NB4 (cell line): ENCODE results near the gene KCNAB1.

ENCODE experiments used
- DNase-seq: peaks from one replicate; pipeline ENCODE4 v3.0.0; 2010; ENCODE audit warnings: low read depth
- H3K4me3 ChIP-seq: one replicate; pipeline ENCODE4 v1.5.1; 2011; ENCODE audit warnings: mild to moderate bottlenecking, low read depth, low read length, moderate library complexity
- MYC ChIP-seq: IDR thresholded peaks from 2 replicates; pipeline ENCODE4 v1.6.1; 2011; ENCODE audit warnings: low read depth, low read length
- POLR2A ChIP-seq: IDR thresholded peaks from 2 replicates; pipeline ENCODE4 v1.6.1; 2011; ENCODE audit warnings: mild to moderate bottlenecking; ENCODE audit not compliant: insufficient read length; ENCODE audit errors: extremely low read depth
- TF ChIP-seq, protein P1 (sequence below): IDR thresholded peaks from one replicate; pipeline ENCODE4 v1.5.1; 2012; ENCODE audit warnings: low read depth, low read length
- TF ChIP-seq, protein P2 (sequence below): IDR thresholded peaks from 2 replicates; pipeline ENCODE4 v1.6.1; 2011; ENCODE audit warnings: low read depth, low read length

Gene KCNAB1

DNA sequence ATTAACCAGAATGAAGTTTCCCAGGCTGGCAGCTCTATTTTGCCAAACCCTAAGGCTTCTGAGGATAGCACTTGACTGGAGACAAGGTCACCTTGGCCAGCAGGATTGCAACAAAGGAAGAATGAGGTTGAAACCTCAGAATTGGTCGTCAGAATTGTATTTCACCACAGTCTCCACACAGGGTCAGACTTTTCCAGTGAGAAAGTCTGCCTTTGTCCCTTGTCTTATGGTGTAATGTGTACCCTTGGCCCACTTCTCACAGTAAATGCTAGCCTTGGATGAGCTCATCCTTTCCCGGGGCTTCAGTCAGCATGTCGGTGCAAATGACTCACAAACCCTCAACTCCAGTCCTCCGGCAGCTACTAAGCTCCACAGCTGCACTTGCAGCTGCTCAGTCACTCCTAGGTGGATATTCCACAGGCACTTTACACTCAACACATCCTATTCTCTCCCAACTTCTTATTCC lies 414.8 kb downstream of the KCNAB1 start:
- peak; percentile 82 for DNase-seq
- TF ChIP-seq, protein P1, sequence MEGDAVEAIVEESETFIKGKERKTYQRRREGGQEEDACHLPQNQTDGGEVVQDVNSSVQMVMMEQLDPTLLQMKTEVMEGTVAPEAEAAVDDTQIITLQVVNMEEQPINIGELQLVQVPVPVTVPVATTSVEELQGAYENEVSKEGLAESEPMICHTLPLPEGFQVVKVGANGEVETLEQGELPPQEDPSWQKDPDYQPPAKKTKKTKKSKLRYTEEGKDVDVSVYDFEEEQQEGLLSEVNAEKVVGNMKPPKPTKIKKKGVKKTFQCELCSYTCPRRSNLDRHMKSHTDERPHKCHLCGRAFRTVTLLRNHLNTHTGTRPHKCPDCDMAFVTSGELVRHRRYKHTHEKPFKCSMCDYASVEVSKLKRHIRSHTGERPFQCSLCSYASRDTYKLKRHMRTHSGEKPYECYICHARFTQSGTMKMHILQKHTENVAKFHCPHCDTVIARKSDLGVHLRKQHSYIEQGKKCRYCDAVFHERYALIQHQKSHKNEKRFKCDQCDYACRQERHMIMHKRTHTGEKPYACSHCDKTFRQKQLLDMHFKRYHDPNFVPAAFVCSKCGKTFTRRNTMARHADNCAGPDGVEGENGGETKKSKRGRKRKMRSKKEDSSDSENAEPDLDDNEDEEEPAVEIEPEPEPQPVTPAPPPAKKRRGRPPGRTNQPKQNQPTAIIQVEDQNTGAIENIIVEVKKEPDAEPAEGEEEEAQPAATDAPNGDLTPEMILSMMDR, result peak; percentile 23
- TF ChIP-seq, protein P2, sequence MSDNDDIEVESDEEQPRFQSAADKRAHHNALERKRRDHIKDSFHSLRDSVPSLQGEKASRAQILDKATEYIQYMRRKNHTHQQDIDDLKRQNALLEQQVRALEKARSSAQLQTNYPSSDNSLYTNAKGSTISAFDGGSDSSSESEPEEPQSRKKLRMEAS, result no peak
- H3K4me3 ChIP-seq, result no peak overlapping the region

DNA sequence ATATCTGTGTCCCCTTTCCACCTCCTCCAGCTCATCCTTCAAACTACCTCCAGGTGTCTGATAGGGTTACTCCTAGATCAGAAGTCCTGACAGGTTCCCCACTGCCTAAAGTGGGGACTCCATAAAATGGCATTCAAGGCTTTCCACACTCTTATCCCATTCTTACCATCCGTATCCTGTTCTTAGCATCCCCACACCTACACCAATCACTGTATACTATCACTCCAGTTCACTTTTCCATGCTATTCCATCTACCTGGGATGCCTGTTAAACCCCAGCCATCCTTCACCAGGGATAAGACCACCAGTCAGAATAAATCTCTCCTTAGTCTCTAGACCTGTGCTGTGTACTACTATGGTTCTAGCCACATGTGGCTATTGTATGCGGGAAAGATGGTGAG lies 415.4 kb downstream of the KCNAB1 start:
- no peak overlapping the region for H3K4me3 ChIP-seq
- DNase-seq, result no peak
- TF ChIP-seq, protein P1, result no peak
- TF ChIP-seq, protein P2, result no peak
- TF ChIP-seq POLR2A (no peak), MYC (no peak)

DNA sequence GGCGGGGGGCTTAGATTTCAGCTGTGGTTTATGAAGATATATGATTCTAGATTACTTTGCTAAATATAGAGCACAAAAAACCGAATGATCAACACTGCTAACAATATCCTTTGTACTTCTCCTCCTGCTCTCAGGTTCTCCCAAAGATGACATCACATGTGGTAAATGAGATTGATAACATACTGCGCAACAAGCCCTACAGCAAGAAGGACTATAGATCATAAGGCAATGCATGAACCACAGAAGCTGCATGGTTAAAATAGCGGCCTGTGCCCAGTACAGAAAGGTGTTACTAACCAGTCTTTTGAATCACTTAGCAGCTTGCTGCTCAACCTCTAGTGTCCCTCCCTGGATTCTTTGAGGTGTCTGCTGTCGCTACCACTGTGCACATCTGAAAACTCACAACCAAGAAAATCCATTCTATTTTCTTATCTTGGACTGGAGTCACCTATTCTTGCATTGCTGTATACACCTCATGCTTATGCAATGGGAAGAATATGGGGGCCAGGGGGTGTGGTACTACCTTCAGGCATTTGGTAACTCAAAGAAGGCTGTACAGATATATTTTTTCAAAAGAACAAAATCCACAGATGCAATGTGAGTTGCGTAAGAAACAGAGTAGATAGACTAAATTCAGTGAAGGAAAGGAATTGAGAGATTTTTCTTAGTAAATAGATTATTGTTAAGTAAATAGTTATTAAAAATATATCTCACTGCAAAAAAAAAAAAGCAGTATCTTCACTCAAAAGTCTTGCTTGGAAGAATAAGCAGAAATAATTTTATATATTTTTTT lies 416.3 kb downstream of the KCNAB1 start:
- no peak for DNase-seq
- TF ChIP-seq, protein P1, result no peak
- TF ChIP-seq POLR2A, result no peak
- TF ChIP-seq, protein P2, result no peak
- TF ChIP-seq MYC, result no peak
- no peak overlapping the region for H3K4me3 ChIP-seq

DNA sequence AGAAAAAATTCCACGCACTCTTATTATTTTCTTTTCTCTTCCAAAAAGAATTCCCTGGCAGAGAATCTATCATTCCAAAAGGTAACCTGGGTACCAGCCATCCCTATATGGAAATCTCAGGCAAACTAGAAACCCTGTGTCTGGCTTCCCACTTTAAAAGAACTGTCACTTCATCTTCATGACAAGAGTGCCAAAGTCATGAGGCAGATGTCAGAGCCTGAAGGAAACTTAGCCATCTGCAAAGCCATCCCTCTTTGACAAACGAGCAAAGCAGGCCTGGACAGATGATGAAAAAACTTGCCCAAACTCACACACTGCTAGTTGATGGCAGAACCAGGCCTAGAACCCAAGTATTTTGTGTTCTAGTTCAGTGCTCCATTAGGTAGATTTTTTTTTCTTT lies 418.7 kb downstream of the KCNAB1 start:
- no peak overlapping the region for H3K4me3 ChIP-seq
- no peak for DNase-seq
- no peak for TF ChIP-seq POLR2A
- TF ChIP-seq, protein P1, result no peak

DNA sequence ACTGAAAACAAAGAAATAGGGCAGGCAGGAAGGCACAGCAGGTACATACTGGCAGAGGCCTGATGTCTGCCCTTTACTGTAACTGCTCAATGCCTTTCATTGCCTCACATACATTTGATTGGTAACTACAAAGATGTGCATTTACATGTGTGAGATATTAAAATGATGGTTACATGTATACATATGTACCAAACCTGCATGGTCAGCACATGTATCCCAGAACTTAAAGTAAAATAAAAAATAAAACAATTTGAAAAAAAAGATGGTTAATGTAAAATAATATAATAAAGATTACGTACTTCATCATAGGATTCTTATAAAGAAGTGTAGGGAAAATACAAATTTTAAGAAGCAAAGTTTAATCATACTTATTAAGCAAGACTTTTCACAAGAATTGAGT lies 419.4 kb downstream of the KCNAB1 start:
- H3K4me3 ChIP-seq, result no peak overlapping the region
- no peak for DNase-seq
- TF ChIP-seq POLR2A, result no peak
- TF ChIP-seq, protein P1, result no peak
- TF ChIP-seq, protein P2, result no peak
- TF ChIP-seq MYC, result no peak
